GM19043 (cell line): Measurements from ENCODE around the gene KLHL22.
"Not testable (repeated sequence)": the region's sequence is repeated elsewhere in the genome, so short reads cannot be mapped to it uniquely, and the experiment has no call there.

ENCODE experiments used
- ATAC-seq: cut with Tn5 transposase; IDR thresholded peaks from one replicate; pipeline ENCODE4 v1.9.1; 2021; ENCODE audit warnings: low read depth; ENCODE audit not compliant: unreplicated experiment

KLHL22 gene

DNA sequence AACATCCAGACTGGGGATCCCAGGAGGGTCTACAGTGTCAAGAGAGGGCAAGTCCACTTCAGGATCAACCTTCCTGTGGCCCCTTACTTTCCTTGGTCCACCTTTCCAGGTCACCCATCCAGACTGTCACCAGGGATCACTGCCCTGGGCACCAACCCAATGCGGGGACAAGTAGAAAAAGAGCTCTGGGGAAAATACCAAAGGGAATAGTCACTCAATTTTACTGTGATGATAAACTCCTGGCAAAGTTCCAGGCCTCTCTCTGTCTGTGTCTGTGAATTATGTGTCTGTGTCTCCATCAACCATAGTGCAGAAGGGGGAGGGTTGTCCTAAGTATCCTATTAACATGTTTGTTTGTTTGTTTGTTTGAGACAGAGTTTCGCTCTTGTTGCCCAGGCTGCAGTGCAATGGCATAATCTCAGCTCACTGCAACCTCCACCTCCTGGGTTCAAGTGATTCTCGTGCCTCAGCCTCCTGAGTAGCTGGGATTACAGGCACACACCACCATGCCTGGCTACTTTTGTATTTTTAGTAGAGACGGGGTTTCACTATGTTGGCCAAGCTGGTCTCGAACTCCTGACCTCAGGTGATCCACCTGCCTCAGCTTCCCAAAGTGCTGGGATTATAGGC lies 8.8 kb upstream of the KLHL22 start:
- ATAC-seq: not testable (repeated sequence)

- ATAC-seq: no peak
Observed at GRCh38 chr22:20503816-20504215, 8.2 kb upstream of the KLHL22 start.

DNA sequence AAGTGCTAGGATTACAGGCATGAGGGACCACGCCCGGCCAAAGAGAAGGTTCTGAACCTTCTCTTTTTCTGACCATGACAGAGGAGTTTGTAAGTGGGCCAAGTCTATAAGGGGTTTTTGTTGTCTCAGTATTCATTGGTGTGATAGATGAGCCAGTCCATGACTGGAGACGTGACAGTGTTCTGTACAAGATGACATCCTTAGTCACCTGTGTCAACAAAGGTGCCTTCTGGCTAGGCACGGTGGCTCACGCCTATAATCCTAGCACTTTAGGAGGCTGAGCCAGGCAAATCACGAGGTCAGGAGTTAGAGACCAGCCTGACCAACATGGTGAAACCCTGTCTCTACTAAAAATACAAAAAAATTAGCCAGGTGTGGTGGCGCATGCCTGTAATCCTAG lies 4.2 kb upstream of the KLHL22 start:
- ATAC-seq: no peak

DNA sequence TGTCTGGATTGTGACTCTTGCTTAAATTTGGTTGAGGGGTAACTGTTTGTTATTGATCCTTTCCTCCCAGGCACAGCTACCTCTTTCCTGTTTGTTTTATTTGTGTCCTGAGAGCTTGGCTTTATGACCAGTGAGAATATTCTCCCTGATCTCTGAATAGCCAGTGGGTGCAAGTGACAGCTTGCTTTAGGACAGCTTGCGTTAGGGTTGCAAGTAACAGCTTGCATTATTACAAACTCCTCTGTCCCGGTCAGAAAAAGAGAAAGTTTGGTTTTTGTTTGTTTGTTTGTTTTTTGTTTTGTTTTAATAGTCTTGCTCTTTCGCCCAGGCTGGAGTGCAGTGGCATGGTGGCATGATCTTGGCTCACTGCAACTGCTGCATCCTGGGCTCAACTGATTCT lies 3.3 kb upstream of the KLHL22 start:
- ATAC-seq: no peak

DNA sequence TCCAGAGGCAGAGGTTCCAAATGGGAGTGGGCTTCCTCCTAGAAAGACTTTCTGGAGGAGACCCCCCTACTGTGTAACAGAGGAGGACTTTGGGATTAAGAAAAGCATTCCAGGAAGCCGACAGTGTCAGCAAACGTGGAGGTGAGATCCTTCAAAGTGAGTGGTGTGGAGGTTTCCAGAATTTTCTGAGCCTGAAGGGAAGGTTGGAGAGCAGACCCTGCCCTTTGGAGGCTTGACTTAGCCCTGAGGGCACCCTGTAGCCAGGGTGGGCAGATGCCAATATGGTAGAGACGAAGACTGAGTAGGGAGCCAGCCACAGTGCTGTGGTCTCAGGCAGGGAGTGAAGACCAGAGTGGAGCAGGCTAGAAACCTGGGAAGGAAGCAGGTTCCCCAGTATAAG lies 1.8 kb upstream of the KLHL22 start:
- ATAC-seq: no peak

- peak; percentile 83 for ATAC-seq
Observed at GRCh38 chr22:20495861-20496681, 476 bp upstream of the KLHL22 start.

- ATAC-seq: no peak
Observed at GRCh38 chr22:20491346-20491745, 4.2 kb downstream of the KLHL22 start.

DNA sequence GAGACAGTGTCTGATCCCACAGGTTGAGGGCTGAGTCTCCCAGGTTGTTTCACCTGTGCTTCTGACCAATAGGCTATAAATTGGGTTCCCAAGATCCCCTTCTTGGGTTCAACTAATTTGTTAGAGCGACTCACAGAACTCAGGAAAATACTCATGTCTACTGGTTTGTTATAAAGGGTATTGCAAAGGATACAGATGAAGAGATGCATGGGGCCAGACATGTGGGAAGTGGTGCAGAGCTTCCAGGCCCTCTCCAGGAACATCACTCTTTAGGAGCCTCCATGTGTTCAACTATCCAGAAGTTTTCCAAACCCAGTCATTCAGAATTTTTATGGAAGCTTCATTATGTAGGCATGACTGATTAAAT lies 4.7 kb downstream of the KLHL22 start:
- ATAC-seq: no peak

DNA sequence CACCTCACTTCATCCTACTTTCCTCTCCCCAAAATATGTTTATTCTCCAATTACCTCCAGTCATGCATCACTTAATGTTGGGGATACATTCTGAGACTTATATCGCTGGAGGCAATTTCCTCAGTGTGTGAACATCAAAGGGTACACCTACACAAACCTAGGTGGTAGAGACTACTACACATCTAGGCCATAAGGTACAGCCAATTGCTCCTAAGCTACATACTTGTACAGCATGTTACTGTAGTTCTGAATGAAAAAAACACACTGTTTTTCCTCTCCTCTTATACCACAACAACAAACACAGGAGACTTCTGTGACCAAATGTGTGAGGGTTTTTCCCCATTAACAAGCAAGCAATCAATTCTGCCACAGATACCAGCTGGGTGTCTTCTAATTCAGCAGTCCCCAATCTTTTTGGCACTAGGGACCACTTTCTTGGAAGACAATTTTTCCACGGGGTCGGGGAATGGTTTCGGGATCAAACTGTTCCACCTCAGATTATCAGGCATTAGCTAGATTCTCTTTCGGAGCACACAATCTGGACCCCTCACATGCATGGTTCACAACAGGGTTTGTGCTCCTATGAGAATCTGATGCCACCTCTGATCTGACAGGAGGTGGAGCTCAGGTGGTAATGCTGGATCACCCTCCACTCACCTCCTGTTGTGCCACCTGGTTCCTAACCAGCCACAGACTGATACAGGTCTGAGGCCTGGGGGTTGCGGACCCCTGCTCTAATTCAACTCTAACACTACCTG lies 5.2 kb downstream of the KLHL22 start:
- ATAC-seq: no peak

DNA sequence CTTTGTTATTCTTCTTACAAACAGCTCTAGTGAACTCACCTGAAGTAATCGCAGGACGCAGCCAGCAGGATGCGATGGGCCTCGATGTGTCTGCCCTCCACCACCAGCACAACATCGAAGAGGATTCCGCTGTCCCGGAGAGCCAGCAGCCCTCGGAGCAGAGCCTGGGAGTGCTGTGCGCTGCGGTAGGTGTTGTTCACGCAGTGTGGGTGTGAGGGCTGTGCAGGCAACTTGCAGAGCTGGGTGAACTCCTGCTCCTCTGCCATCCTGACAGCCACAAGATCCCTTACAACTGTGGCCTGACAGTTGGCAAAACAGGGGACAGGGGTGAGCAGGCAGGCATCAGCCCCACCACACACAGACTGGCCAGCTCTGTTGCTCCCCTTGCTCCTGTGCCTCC lies 6.6 kb downstream of the KLHL22 start:
- no peak for ATAC-seq

DNA sequence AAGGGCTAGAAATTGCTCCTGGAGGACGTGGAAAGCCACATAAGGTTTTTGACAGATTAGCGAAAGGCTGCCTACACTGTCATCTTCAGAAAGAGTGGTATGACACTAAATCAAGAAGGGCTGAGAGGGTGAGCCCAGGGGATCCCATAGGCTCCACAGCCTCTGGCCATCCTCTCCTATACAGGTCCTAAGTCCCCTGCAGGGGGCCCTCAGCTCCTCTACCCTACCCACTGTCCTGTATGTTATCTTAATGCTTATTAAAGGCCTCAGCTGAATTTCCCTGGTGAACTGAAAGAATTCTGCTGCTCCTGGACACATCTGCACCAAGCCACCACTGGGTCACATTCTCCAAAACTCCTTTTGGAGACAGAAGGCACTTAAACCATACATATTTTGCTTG lies 7.9 kb downstream of the KLHL22 start:
- no peak for ATAC-seq

DNA sequence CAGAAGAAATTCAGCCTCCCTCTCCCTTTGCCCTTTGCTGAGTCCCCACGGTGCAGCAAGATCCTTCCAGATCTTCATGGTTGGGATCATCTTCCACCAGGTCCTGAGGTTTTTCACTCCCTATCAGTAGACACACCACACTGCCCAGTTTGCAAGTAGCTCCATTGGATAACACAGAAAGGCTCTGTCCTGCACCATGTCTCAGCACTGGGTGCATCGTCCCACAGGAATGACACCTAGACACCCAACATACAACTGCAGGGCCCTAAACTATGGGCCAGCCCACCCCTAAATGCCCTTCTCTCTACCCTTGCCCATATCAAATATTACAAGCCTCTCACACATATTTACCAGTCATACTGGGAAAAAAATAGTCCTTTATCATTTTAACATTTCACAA lies 9.4 kb downstream of the KLHL22 start:
- ATAC-seq: no peak

- no peak for ATAC-seq
Observed at GRCh38 chr22:20484948-20485683, 10.5 kb downstream of the KLHL22 start.

DNA sequence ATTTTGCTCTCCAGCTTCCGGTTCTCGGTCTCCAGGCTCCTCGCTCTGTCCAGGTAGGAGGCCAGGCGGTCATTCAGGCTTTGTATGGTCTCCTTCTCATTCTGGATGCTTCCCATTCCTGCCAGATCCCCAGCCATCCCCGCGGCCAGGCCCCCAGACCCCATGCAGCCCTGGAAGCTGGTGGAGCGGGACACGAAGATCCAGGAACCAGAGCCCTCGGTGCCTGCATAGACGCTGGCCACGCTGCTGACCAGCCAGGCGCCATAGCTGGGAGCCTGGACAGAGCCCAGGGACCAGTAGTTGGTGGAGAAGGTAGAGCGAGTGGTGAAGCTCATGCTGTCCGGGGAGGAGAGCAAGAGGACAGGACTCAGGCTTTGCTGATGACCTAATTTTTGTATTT lies 11.8 kb downstream of the KLHL22 start:
- no peak for ATAC-seq

DNA sequence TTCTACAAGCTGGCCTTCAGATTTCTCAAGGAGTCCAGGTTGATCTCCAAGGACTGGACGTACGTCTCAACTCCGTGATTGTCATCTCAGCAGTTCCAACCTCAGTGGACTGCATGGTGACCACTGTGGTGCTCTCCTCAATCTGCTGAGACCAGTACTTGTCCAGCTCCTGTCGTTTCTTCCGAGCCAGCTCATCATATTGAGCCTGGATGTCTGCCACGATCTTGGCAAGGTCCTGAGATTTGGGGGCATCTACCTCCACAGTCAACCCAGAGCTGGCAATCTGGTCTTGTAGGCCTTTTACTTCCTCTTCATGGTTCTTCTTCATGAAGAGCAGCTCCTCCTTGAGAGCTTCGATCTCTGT lies 12.5 kb downstream of the KLHL22 start:
- ATAC-seq: not testable (repeated sequence)

GRCh38 chr22:20479612-20480196 lies 15.9 kb downstream of the KLHL22 start:
- ATAC-seq: no peak

GRCh38 chr22:20478059-20478458 lies 17.5 kb downstream of the KLHL22 start:
- not testable (repeated sequence) for ATAC-seq

DNA sequence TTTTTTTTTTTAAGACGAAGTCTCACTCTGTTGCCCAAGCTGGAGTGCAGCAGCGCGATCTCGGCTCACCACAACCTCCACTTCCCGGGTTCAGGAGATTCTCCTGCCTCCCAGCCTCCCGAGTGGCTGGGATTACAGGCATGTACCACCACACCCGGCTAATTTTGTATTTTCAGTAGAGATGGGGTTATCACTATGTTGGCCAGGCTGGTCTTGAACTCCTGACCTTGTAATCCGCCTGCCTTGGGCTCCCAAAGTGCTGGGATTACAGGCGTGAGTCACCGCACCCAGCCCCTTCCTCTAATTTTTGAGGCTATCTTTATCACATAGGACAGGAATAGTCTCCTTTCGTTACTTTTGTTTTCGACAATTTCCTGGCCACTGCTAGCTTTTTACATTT lies 20.0 kb downstream of the KLHL22 start:
- ATAC-seq: not testable (repeated sequence)

GRCh38 chr22:20475115-20475436 lies 20.5 kb downstream of the KLHL22 start:
- no peak for ATAC-seq

GRCh38 chr22:20472629-20473442 lies 22.8 kb downstream of the KLHL22 start:
- ATAC-seq: no peak
